ENCODE results near the gene LIPC. TPM values are rescaled to one million over a fixed set of nuclear protein-coding genes. Genes with fewer than 3 reads are reported as not detected.
A peak's percentile ranks its signal among the peaks of the same experiment; 100 is the strongest.

LIPC gene
- total RNA-seq, 1 donor from 2014 or later, result not detected

DNA sequence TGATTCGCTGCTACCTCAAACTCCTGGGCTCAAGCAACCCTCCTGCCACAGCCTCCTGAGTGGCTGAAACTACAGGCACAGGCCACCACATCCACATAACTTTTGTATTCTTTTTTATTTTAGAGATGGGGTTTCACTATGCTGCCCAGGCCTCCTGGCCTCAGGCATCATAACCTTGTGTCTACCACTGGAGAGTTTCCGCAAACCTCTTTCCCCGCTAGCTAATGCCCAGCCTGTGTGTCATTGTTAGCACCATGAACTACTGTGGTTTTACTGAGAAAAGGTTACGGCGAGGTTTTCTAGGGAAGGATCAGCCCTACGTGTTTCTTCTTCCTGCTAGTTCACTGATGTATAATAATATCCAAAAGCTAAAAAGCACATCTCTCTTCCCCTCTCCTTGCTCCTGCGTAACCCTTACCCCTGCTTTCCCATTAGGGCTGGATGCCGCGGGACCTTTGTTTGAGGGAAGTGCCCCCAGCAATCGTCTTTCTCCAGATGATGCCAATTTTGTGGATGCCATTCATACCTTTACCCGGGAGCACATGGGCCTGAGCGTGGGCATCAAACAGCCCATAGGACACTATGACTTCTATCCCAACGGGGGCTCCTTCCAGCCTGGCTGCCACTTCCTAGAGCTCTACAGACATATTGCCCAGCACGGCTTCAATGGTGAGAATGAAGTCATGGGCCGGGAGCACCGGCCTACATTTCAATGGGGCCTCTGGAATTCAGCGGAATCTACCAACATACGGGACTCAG, 113.7 kb downstream of the LIPC start:
- H3K27me3 Mint-ChIP-seq (ENCODE audit: low read depth), result peaks cover 2% of the 10 kb centered on the region
- no peaks in the 10 kb centered on the region for H3K36me3 Mint-ChIP-seq
- H3K9me3 Mint-ChIP-seq, result no peaks in the 10 kb centered on the region
- H3K4me1 Mint-ChIP-seq, result peaks cover 22% of the 10 kb centered on the region
- TF ChIP-seq, protein P1, sequence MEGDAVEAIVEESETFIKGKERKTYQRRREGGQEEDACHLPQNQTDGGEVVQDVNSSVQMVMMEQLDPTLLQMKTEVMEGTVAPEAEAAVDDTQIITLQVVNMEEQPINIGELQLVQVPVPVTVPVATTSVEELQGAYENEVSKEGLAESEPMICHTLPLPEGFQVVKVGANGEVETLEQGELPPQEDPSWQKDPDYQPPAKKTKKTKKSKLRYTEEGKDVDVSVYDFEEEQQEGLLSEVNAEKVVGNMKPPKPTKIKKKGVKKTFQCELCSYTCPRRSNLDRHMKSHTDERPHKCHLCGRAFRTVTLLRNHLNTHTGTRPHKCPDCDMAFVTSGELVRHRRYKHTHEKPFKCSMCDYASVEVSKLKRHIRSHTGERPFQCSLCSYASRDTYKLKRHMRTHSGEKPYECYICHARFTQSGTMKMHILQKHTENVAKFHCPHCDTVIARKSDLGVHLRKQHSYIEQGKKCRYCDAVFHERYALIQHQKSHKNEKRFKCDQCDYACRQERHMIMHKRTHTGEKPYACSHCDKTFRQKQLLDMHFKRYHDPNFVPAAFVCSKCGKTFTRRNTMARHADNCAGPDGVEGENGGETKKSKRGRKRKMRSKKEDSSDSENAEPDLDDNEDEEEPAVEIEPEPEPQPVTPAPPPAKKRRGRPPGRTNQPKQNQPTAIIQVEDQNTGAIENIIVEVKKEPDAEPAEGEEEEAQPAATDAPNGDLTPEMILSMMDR (IDR thresholded peaks at IDR 0.05; ENCODE audit: unreplicated experiment), result no peak
- no peak overlapping the region for H3K27ac Mint-ChIP-seq
- no peak for DNase-seq (ENCODE audit: low spot score in 2 of 2, unreplicated experiment in 2 of 2)
- no peak overlapping the region for H3K4me3 Mint-ChIP-seq

DNA sequence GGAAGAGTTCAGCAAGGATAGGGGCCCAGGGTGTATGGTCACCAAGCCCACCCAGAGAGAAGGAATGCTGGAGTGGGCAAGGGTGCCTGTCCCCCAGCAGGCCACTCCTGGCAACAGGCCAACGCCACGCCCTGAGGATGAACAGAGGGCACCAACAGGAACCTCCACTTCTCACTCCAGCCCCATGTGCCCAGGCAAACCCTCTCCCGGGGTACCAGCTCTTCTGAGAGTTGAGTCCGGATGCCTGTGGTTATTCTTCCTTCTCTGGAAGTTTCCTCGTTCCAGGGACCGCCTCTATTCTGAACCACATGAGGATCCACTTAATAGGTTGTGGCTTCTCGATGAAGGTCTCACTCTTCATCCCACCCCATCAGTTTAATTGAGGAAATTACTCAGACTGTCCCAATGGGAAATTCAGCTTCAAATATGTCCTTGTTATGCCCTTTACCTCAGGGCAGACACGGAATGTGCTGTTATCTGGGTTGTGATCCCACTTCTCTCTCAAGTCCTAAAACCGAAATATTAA, 114.3 kb downstream of the LIPC start:
- no peaks in the 10 kb centered on the region for H3K9me3 Mint-ChIP-seq
- no peak overlapping the region for H3K4me3 Mint-ChIP-seq
- DNase-seq (ENCODE audit: low spot score in 2 of 2, unreplicated experiment in 2 of 2), result peak in 1 of 2 experiments; percentile 36
- H3K27ac Mint-ChIP-seq, result no peak overlapping the region
- H3K4me1 Mint-ChIP-seq, result peaks cover 24% of the 10 kb centered on the region
- TF ChIP-seq, protein P1 (IDR thresholded peaks at IDR 0.05; ENCODE audit: unreplicated experiment), result no peak
- no peaks in the 10 kb centered on the region for H3K36me3 Mint-ChIP-seq
- peaks cover 2% of the 10 kb centered on the region for H3K27me3 Mint-ChIP-seq (ENCODE audit: low read depth)

DNA sequence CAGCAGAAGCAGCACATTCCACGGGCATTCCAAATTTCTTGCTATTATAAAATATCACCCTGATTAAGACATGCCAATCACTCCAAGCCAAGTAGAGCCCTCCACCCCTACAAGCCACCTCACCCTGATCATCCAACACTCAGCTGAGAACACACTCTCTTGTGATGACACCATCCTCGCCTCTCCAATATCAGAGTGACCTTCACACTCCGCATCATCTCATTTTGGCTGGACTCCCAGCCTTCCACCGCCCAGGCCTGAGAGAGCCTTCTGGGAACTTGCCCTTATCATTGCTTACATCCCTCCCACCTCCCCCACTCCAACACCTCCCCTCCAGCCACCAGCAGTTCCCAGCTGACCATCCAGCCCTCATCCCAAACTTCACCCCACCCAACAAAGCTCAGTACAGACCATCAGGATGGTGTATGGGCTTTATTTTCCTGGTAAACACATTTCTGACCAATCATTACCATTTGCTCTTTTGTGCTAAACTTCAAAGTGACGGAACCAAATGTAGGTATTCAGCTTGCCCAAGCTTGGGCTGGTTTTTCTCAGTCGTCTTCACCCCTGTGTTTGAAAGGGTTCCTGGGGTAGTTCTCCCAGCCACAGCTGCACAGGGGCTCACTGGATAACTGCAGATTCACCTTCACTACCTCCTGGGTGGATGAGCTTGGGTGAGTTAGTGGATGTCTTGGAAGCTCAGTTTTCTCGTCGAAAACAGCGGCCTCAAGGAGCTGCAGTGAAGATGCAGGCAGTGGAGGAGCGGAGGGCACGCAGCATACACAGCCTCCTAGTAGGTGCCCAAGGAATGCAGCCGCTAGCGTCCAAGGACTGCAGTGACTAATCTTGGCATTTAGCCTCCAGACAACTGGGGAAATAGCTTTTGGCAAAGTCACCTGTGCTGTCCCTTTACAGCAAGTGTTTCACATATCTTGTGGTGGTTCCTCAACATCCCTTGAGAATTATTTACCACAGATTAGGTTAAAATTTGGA, 115.1 kb downstream of the LIPC start:
- H3K4me1 Mint-ChIP-seq, result peaks cover 32% of the 10 kb centered on the region
- H3K27ac Mint-ChIP-seq, result peak overlapping the region; percentile 21

DNA sequence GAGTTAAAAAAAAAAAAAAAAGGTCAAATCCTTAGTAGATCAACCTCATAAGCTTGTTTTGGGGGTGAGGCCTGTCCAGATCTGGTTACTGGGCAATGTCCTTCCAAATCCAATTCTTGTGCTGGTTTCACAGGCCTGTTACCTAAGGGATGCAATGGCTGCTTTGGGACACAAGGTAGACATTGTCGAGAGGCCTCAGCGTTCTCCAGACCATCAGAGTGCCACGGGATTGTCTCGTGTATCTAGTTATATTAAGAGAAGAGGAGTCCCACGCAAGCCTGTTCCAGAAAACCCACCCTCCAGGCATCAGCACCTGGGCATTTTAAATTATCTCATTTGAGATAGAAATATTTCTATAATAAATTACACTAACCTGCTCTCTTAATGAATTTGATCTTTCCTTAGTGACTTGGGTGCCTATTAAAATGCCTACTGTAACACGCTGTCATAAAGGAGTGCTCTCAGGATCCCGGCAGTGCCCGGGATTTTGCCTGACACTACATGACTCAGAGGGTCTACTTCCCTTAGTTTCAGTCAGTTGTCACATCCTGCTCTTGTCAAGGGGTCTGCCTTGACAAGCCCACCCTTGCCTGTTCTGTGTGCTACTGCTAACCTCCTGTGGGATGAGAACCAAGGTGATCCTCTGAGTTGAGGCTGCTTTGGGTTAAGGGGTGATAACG, 116.0 kb downstream of the LIPC start:
- no peaks in the 10 kb centered on the region for H3K36me3 Mint-ChIP-seq
- TF ChIP-seq, protein P1 (IDR thresholded peaks at IDR 0.05; ENCODE audit: unreplicated experiment), result no peak
- H3K27ac Mint-ChIP-seq, result no peak overlapping the region
- DNase-seq (ENCODE audit: low spot score in 2 of 2, unreplicated experiment in 2 of 2), result no peak
- H3K4me1 Mint-ChIP-seq, result peaks cover 40% of the 10 kb centered on the region
- H3K9me3 Mint-ChIP-seq, result no peaks in the 10 kb centered on the region
- no peaks in the 10 kb centered on the region for H3K27me3 Mint-ChIP-seq (ENCODE audit: low read depth)
- no peak overlapping the region for H3K4me3 Mint-ChIP-seq

More for the DNA sequence above, 115.1 kb downstream of the LIPC start:
- H3K36me3 Mint-ChIP-seq, result no peaks in the 10 kb centered on the region
- no peaks in the 10 kb centered on the region for H3K9me3 Mint-ChIP-seq
- H3K4me3 Mint-ChIP-seq, result no peak overlapping the region
- TF ChIP-seq, protein P1 (IDR thresholded peaks at IDR 0.05; ENCODE audit: unreplicated experiment), result no peak
- peaks cover 2% of the 10 kb centered on the region for H3K27me3 Mint-ChIP-seq (ENCODE audit: low read depth)
- DNase-seq (ENCODE audit: low spot score in 2 of 2, unreplicated experiment in 2 of 2), result no peak

DNA sequence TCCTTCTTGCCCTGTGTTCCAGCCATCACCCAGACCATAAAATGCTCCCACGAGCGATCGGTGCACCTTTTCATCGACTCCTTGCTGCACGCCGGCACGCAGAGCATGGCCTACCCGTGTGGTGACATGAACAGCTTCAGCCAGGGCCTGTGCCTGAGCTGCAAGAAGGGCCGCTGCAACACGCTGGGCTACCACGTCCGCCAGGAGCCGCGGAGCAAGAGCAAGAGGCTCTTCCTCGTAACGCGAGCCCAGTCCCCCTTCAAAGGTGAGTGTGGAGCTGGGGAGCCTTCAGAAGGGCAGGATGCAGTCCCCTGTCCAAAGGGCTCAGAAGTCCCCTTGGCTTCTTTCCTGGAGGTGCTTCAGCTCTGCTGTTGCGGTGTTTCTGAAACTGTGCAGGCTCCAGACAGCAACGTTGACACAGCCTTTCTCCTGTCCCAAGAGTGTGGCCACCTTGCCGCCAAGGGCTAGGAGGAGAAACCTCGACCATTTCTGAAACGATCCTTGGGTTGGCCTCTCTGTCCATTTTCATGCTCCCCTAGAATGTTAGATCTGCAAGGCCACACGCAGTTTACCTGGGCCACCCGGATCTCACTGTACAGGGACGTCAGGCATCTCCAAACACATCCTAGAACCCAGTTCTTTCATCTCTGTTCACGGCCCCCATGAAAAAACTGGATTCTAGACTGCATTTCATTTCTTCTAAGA, 116.7 kb downstream of the LIPC start:
- peak in 1 of 2 experiments; percentile 21 for DNase-seq (ENCODE audit: low spot score in 2 of 2, unreplicated experiment in 2 of 2)
- no peak overlapping the region for H3K4me3 Mint-ChIP-seq
- H3K9me3 Mint-ChIP-seq, result no peaks in the 10 kb centered on the region
- peaks cover 41% of the 10 kb centered on the region for H3K4me1 Mint-ChIP-seq
- TF ChIP-seq, protein P1 (IDR thresholded peaks at IDR 0.05; ENCODE audit: unreplicated experiment), result no peak
- H3K27ac Mint-ChIP-seq, result peak overlapping the region; percentile 76
- H3K36me3 Mint-ChIP-seq, result no peaks in the 10 kb centered on the region
- no peaks in the 10 kb centered on the region for H3K27me3 Mint-ChIP-seq (ENCODE audit: low read depth)

All from mesothelial cell of epicardium (in vitro differentiated cells).